ENCODE data around the gene TSGA10.
"Not testable (repeated sequence)": the region's sequence is repeated elsewhere in the genome, so short reads cannot be mapped to it uniquely, and the experiment has no call there.

TSGA10 gene

GRCh38 chr2:99153921-99154604, 679 bp downstream of the TSGA10 start:
- no peak for DNase-seq (ENCODE audit: low read depth in 2 of 2)

GRCh38 chr2:99152199-99152895, 2.4 kb downstream of the TSGA10 start:
- no peak for DNase-seq (ENCODE audit: low read depth in 2 of 2)

GRCh38 chr2:99150706-99151105, 4.0 kb downstream of the TSGA10 start:
- no peak for DNase-seq (ENCODE audit: low read depth in 2 of 2)

GRCh38 chr2:99141110-99142108, 13.3 kb downstream of the TSGA10 start, which contains the start of gene C2orf15:
TSS of gene C2orf15 (plus strand) at chr2:99141707. CDS start at chr2:99150559, 8,852 bp downstream.
- DNase-seq (ENCODE audit: low read depth in 2 of 2): peak; percentile 95

GRCh38 chr2:99140860-99141109, 14.0 kb downstream of the TSGA10 start:
- DNase-seq (ENCODE audit: low read depth in 2 of 2): no peak

GRCh38 chr2:99140056-99140859, 14.5 kb downstream of the TSGA10 start:
- no peak for DNase-seq (ENCODE audit: low read depth in 2 of 2)

GRCh38 chr2:99139003-99139402, 15.7 kb downstream of the TSGA10 start:
- DNase-seq (ENCODE audit: low read depth in 2 of 2): no peak

GRCh38 chr2:99135044-99135556, 19.6 kb downstream of the TSGA10 start:
- not testable (repeated sequence) for DNase-seq (ENCODE audit: low read depth in 2 of 2)

GRCh38 chr2:99127981-99128380, 26.8 kb downstream of the TSGA10 start:
- DNase-seq (ENCODE audit: low read depth in 2 of 2): no peak

- no peak for DNase-seq (ENCODE audit: low read depth in 2 of 2)
Measured at GRCh38 chr2:99112617-99113016, 42.1 kb downstream of the TSGA10 start.

GRCh38 chr2:99111945-99112344, 42.8 kb downstream of the TSGA10 start:
- DNase-seq (ENCODE audit: low read depth in 2 of 2): no peak

GRCh38 chr2:99111236-99111635, 43.5 kb downstream of the TSGA10 start:
- no peak for DNase-seq (ENCODE audit: low read depth in 2 of 2)

GRCh38 chr2:99106913-99107312, 47.8 kb downstream of the TSGA10 start:
- DNase-seq (ENCODE audit: low read depth in 2 of 2): no peak

- DNase-seq (ENCODE audit: low read depth in 2 of 2): no peak
Measured at GRCh38 chr2:99104006-99104405, 50.7 kb downstream of the TSGA10 start.

GRCh38 chr2:99101697-99102096, 53.0 kb downstream of the TSGA10 start:
- DNase-seq (ENCODE audit: low read depth in 2 of 2): no peak

GRCh38 chr2:99096728-99097127, 58.0 kb downstream of the TSGA10 start:
- no peak for DNase-seq (ENCODE audit: low read depth in 2 of 2)

- no peak for DNase-seq (ENCODE audit: low read depth in 2 of 2)
Measured at GRCh38 chr2:99088017-99088416, 66.7 kb downstream of the TSGA10 start.

GRCh38 chr2:99086385-99086784, 68.4 kb downstream of the TSGA10 start:
- DNase-seq (ENCODE audit: low read depth in 2 of 2): no peak

- no peak for DNase-seq (ENCODE audit: low read depth in 2 of 2)
Measured at GRCh38 chr2:99085421-99085820, 69.3 kb downstream of the TSGA10 start.

- no peak for DNase-seq (ENCODE audit: low read depth in 2 of 2)
Measured at GRCh38 chr2:99084256-99084655, 70.5 kb downstream of the TSGA10 start.

GRCh38 chr2:99081891-99082290, 72.9 kb downstream of the TSGA10 start:
- DNase-seq (ENCODE audit: low read depth in 2 of 2): no peak
